HG03139 (cell line): ENCODE results near the gene POLR2J3.
A peak's percentile ranks its signal among the peaks of the same experiment; 100 is the strongest.
"Not testable (repeated sequence)": the region's sequence is repeated elsewhere in the genome, so short reads cannot be mapped to it uniquely, and the experiment has no call there.

Source experiments
- ATAC-seq: cut with Tn5 transposase; IDR thresholded peaks from one replicate; pipeline ENCODE4 v1.9.1; 2021; ENCODE audit not compliant: unreplicated experiment

The POLR2J3 gene

GRCh38 chr7:102589857-102590256, 17.5 kb upstream of the POLR2J3 start:
- ATAC-seq: not testable (repeated sequence)

- not testable (repeated sequence) for ATAC-seq
These were observed 11.1 kb upstream of the POLR2J3 start for GRCh38 chr7:102583495-102583894.

GRCh38 chr7:102581722-102582121, 9.3 kb upstream of the POLR2J3 start:
- ATAC-seq: not testable (repeated sequence)

- not testable (repeated sequence) for ATAC-seq
These were observed 6.1 kb upstream of the POLR2J3 start for GRCh38 chr7:102578486-102578885.

GRCh38 chr7:102577315-102578240, 5.2 kb upstream of the POLR2J3 start:
- not testable (repeated sequence) for ATAC-seq

- not testable (repeated sequence) for ATAC-seq
These were observed 4.0 kb upstream of the POLR2J3 start for GRCh38 chr7:102576363-102576762.

GRCh38 chr7:102574607-102575006, 2.2 kb upstream of the POLR2J3 start:
- not testable (repeated sequence) for ATAC-seq

GRCh38 chr7:102568620-102569019, 3.8 kb downstream of the POLR2J3 start:
- ATAC-seq: not testable (repeated sequence)

- not testable (repeated sequence) for ATAC-seq
These were observed 21.5 kb downstream of the POLR2J3 start, which contains the start of gene SPDYE2 for GRCh38 chr7:102550808-102551422. Gene SPDYE2, plus strand, starts transcription at chr7:102551226. Its CDS starts 2,030 bp downstream, at chr7:102553256.

GRCh38 chr7:102546353-102546752, 26.0 kb downstream of the POLR2J3 start:
- ATAC-seq: peak; percentile 42

GRCh38 chr7:102545288-102545687, 27.1 kb downstream of the POLR2J3 start:
- ATAC-seq: not testable (repeated sequence)

- ATAC-seq: not testable (repeated sequence)
These were observed 28.0 kb downstream of the POLR2J3 start for GRCh38 chr7:102544372-102544771.

- ATAC-seq: not testable (repeated sequence)
These were observed 28.8 kb downstream of the POLR2J3 start, which contains the start of gene UPK3BL2 for GRCh38 chr7:102543596-102543995. Gene UPK3BL2, minus strand, starts transcription at chr7:102543696. Its CDS starts 60 bp downstream, at chr7:102543636.

- not testable (repeated sequence) for ATAC-seq
These were observed 29.6 kb downstream of the POLR2J3 start for GRCh38 chr7:102542771-102543170.

GRCh38 chr7:102542083-102542482, 30.3 kb downstream of the POLR2J3 start:
- ATAC-seq: not testable (repeated sequence)

- ATAC-seq: not testable (repeated sequence)
These were observed 31.8 kb downstream of the POLR2J3 start for GRCh38 chr7:102540604-102541003.

- not testable (repeated sequence) for ATAC-seq
These were observed 37.2 kb downstream of the POLR2J3 start for GRCh38 chr7:102535062-102535615.

- ATAC-seq: not testable (repeated sequence)
These were observed 40.3 kb downstream of the POLR2J3 start for GRCh38 chr7:102532127-102532526.

- ATAC-seq: not testable (repeated sequence)
These were observed 40.8 kb downstream of the POLR2J3 start for GRCh38 chr7:102531583-102531982.

GRCh38 chr7:102527822-102528793, 44.3 kb downstream of the POLR2J3 start:
- not testable (repeated sequence) for ATAC-seq
